GM08714 (cell line): ENCODE results near the gene KANK3.

ENCODE experiments used
- H3K4me3 ChIP-seq: fragments of 200-500 bp; sonication (Bioruptor generic); 2 replicates; pipeline ENCODE4 v1.5.1; 2014; ENCODE audit warnings: mild to moderate bottlenecking, low read length, inconsistent platforms
- ZNF274 ChIP-seq: IDR thresholded peaks from 2 replicates; pipeline ENCODE4 v1.6.1; 2012; ENCODE audit warnings: mild to moderate bottlenecking, low read depth, low read length

The KANK3 gene

DNA sequence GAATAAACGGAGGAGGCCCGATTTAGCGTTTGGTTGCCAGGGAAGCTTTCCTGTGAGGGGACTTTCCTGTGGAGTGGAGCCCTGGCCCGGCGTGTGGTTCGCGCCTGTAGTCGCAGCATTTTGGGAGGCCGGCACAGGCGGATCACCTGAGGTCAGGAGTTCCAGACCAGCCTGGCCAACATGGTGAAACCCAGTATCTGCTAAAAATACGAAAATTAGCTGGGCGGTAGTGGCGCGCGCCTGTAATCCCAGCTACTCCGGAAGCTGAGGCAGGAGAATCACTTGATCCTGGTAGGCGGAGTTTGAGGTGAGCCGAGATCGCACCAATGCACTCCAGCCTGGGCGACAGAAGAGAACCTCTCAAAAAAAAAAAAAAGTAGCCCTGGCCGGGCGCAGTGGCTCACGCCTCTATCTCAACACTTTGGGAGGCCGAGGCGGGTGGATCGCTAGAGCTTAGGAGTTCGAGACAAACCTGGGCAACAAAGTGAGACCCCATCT is 6.9 kb downstream of the KANK3 start:
- TF ChIP-seq ZNF274, result no peak
- no peak overlapping the region for H3K4me3 ChIP-seq

DNA sequence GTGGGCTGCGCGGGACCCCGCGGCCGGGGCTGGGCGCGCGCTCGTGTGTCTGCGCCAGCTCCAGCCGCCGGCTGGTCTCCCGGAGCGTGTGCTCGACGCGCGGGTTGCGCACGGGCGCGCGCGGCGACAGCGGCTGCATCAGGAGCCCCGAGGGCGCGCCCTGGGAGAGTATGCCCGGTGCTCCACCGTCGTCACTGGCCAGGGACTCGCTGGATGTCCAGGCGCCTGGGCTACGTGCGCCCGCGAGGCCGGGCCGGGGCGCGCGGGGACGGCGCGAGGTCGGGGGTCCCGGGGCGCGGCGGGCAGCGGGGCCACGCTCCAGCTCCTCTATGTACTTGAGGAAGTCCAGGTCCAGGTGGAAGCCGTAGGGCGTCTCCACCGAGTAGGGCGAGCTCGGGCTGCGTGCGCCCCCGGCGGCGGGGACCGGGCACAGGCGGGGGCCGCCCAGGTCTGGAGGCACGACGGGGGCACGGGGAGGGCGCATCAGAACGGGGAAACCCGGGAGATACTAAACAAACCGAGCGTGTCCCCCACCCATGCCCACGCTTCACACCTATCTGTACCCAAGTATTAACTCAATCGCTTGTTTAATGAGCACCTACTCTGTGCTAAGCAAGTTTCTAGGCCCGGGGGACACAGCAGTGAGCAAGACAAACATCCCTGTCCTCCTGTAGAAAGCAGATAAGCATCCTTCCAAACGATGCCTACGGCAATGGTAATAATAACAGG is 7.6 kb downstream of the KANK3 start:
- no peak for TF ChIP-seq ZNF274
- peak overlapping the region; percentile 42; the same call in 1 of the 2 replicates for H3K4me3 ChIP-seq

GRCh38 chr19:8334458-8335342 is 8.4 kb downstream of the KANK3 start:
- peak overlapping the region; percentile 42; the same call in 1 of the 2 replicates for H3K4me3 ChIP-seq
- TF ChIP-seq ZNF274, result no peak

DNA sequence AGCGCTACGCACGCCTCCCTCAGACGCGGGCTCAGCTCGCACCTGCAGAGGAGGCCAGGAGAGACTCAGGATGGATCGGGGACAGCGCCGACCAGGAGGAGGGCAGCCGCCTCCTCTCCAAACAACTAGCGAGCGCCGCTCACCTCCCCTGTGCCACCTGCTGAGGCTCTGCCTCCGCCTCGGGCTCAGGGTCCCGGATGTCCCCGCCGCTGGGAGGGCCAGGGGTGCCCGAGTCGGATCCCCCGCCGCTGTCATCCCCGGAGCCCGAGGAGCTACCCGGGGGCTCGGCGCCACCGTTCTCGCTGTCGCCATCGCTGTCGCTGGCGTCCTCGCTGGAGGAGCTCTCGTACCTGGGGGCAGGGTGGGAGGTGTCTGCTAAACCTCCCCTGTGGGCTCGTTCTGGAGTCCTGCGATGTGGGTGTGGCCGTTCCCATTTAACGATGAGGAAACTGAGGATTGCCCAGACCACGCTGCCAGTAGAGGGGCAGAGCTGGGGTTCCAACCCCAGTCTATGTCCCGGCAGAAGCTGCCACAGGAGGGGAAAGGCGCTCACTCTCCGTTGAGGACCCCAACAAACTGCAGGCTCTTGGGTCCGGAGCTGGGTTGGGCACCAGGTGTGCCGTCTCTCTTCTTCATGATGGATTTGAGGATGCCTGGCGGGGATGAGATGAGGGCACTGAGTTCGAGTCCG is 9.2 kb downstream of the KANK3 start:
- H3K4me3 ChIP-seq, result no peak overlapping the region
- TF ChIP-seq ZNF274, result no peak

- no peak overlapping the region for H3K4me3 ChIP-seq
- TF ChIP-seq ZNF274, result no peak
Observed at GRCh38 chr19:8332976-8333766, 9.9 kb downstream of the KANK3 start.

GRCh38 chr19:8331263-8331845 is 11.7 kb downstream of the KANK3 start:
- no peak overlapping the region for H3K4me3 ChIP-seq
- TF ChIP-seq ZNF274, result no peak

DNA sequence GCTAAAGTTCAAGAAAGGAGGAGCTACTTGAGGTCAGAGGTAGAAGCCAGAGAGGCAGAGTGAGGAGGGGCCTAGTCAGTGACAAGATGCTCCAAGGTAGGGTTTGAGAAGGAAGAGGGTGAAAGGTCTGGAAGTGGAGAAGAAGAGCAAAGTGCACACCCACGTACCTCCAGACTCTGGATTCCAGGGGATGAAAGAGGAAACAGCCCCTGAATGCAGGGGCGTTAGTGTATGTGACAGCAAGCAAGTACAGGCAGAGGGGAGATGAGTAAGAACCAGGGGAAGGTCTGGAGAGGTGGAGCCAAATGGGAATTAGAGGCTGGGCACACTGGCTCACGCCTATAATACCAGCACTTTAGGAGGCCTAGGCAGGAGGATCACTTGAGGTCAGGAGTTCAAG is 13.1 kb downstream of the KANK3 start:
- no peak for TF ChIP-seq ZNF274
- no peak overlapping the region for H3K4me3 ChIP-seq

DNA sequence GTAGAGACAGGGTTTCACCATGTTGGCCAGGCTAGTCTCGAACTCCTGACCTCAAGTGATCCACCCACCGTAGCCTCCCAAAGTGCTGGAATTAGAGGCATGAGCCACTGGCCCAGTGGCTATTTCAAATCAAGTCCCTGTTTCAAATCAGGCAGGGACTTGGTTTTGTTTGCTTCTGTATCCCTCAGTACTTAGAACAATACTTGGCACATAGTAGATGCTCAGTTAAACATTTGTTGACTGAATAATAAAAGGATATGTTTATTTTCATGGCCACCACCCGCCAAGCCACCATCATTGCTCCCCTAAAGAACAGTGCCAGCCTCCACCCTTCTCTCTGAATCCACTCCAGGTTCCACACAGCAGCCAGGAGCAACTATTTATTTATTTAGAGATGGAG is 17.6 kb downstream of the KANK3 start:
- TF ChIP-seq ZNF274, result no peak
- no peak overlapping the region for H3K4me3 ChIP-seq

DNA sequence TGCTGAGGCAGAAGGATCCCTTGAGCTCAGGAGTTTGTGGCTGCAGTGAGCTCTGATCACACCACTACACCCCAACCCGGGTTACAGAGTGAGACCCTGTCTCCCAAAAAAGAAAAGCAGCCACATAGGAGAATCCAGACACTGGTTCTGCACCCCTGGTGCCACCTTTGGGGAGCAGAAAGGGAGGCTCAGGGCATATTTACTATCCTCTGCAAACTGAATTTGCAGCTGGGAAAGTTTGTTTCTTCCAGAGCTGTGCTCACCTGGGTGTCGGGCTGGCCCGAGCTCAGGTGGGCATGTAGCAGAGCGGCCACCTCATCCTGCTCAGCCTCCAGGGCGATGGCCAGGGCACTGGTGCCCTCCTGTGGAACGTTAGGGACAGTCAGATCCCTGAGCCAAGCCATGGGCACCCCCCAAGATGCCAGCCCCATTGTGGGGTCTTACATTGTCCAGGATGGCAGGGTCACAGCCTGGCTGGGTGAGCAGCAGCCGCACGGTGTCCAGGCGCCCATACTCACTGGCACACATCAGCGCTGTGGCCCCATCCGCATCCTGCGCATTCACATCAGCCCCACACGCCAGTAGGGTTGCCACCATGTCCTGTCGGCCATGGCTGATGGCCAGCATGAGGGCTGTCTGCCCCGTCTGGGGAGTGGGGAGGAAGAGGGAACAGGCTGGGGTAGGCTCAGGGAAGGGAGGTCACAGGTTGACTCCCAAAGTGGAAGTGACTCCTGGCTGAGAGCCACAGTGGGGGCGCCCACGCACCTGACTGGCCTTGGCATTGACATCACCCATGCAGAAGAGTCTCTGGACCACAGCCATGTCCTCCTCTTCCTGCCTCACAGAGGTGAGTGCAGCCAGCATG is 18.6 kb downstream of the KANK3 start:
- no peak for TF ChIP-seq ZNF274
- H3K4me3 ChIP-seq, result no peak overlapping the region

DNA sequence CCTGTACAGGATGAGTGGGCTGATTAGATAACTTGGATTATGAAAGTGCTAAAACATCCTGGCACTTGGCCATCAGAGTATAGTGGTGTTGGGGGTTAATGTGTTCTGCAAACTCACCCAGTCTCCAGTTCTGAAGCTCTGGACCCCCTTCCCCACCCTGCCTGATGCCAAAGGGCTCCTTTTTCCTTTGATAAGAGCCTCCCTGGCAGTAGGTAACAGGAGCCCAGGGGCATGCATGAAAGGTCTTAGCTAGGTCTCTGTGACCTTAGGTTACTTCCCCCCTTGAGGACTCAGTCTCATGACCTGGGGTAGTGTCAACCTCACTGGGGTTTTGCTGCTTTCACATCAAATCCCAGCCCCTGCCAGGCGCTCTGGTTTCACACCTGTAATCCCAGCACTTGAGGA is 19.3 kb downstream of the KANK3 start:
- H3K4me3 ChIP-seq, result no peak overlapping the region
- TF ChIP-seq ZNF274, result no peak

DNA sequence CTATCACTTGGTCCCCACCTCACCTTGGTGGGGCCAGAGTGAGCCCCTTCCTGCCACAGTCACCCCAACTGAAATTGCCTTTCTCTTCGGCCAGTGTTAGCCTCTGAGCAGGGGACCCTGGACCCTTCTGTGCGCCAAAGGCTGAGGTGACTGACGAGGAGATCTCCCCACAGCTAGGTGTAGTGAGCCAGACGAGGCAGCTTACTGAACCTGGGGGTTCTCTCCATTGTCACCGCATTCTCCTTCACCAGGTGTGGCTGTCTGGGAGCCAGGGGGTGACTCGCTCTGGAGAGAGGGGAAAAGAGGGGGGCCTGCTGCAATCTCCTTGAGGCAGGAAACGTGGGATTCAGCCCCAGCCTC is 20.4 kb downstream of the KANK3 start:
- peak overlapping the region; percentile 94; the same call in 1 of the 2 replicates for H3K4me3 ChIP-seq
- no peak for TF ChIP-seq ZNF274

- no peak for TF ChIP-seq ZNF274
Observed at GRCh38 chr19:8321986-8322637, 20.9 kb downstream of the KANK3 start.

More at GRCh38 chr19:8321986-8322637, 20.9 kb downstream of the KANK3 start:
- H3K4me3 ChIP-seq, result peak overlapping the region; percentile 94
